Adrenal gland (tissue), 12 donors: Measurements from ENCODE around the gene PDE2A. TPM values are rescaled to one million over a fixed set of nuclear protein-coding genes. Genes with fewer than 3 reads are reported as not detected.

Experiments
- DNase-seq, 7 donors: peaks; one replicate each; pipeline ENCODE4 v3.0.0-alpha.2; 2019 to 2020
- H3K27ac ChIP-seq, 5 donors: fragments of 200-600 bp; sonication (generic) in 4 of 5; 1 replicate in 3 of 5; 2 replicates in 2 of 5; pipeline versions ENCODE4 v1.5.1 to v1.8.0; 2016 to 2020; ENCODE audit warnings: mild to moderate bottlenecking in 1 of 5
- H3K27me3 ChIP-seq: fragments of 200-600 bp; 2 replicates; pipeline ENCODE4 v1.8.0; 2021
- H3K36me3 ChIP-seq, 2 donors: fragments of 200-600 bp; replicated peaks in 1 of 2; 1 replicate in 1 of 2; 2 replicates in 1 of 2; pipeline versions ENCODE4 v1.5.1 to v1.8.0; 2018 to 2022
- H3K4me1 ChIP-seq, 2 donors: fragments of 200-600 bp; replicated peaks in 1 of 2; 1 replicate in 1 of 2; 2 replicates in 1 of 2; pipeline versions ENCODE4 v1.5.1 to v1.8.0; 2018 to 2021
- H3K4me3 ChIP-seq, 4 donors: fragments of 200-600 bp; sonication (generic) in 3 of 4; one replicate each; pipeline ENCODE4 v1.5.1; 2016 to 2018
- H3K9me3 ChIP-seq, 3 donors: fragments of 200-600 bp; sonication (generic) in 1 of 3; replicated peaks in 1 of 3; 1 replicate in 2 of 3; 2 replicates in 1 of 3; pipeline versions ENCODE4 v1.5.1 to v1.8.0; 2016 to 2021
- CTCF ChIP-seq, 6 experiments: fragments of 450-650 bp in 4 of 6; fragments of 200-600 bp in 2 of 6; sonication (generic) in 1 of 6; IDR thresholded peaks; 1 replicate in 5 of 6; 2 replicates in 1 of 6; pipeline versions ENCODE4 v1.5.1 to v1.8.0; 2016 to 2021; ENCODE audit warnings: antibody characterized with exemption in 6 of 6, mild to moderate bottlenecking in 2 of 6, moderate library complexity in 1 of 6
- POLR2A ChIP-seq, 2 donors: fragments of 450-650 bp; IDR thresholded peaks; one replicate each; pipeline ENCODE4 v1.6.1; 2017; ENCODE audit warnings: antibody characterized with exemption in 2 of 2, mild to moderate bottlenecking in 2 of 2, moderate library complexity in 1 of 2
- WGBS, 4 donors: extraction: QIAGEN DNeasy Blood & Tissue Kit in 2 of 4; methylation state at CpG; one replicate each; pipeline versions ENCODE4 v1.1.5 to v1.1.7; 2013 to 2017; 5-methylcytosine and 5-hydroxymethylcytosine counted together
- intact Hi-C, 2 donors: fragments of 100-400 bp; cut with DNase I; formaldehyde crosslinking; loops; one replicate each; pipeline versions ENCODE4 v1.14.1 to v1.15.0; 2022 to 2023
- polyA plus RNA-seq, 3 donors: library from polyadenylated mRNA; stranded (reverse); fragments of 200-250 nt in 2 of 3; fragments of 350-450 nt in 1 of 3; fragmentation: Illumina TruSeq in 1 of 3; extraction: RNeasy Lipid Tissue Mini Kit (QIAGEN cat#74804) in 1 of 3; gene quantifications; one replicate each; pipeline ENCODE4 v1.2.3, GENCODE V29; 2013 to 2014
- total RNA-seq, 9 donors: library from RNA; depleted of rRNA in 4 of 9; stranded (reverse); fragments of >200 nt in 4 of 9; fragments of 120-200 nt in 1 of 9; fragmentation: NEBNext Ultra II Directional in 1 of 9; extraction: Animal tissue kit (Norgen Biotek cat#: 25700) in 1 of 9; gene quantifications; one replicate each; pipeline versions ENCODE4 v1.1.0 to v1.2.4, GENCODE V29; 2013 to 2023
- donor health status: healthy with polysubstance abuse.
- donor health status: Bipolar disorder and iron deficiency.
- donor health status: DM: yes; HTN: yes; CAD: no.
- donor health status: DM: no; HTN: no; CAD: no.
- donor health status: DM: no; HTN: no; CAD: no.
- donor health status: DM: yes; HTN: yes; CAD: no.

PDE2A gene
- total and polyA plus RNA-seq, 12 donors = 11.5 to 226 (median 67.6) TPM

GRCh38 chr11:72688486-72688885 is 14.3 kb upstream of the PDE2A start:
- 82 to 92% (median 83%) methylated on average over 7 of the region's 7 CpGs for WGBS, 4 donors
- peak overlapping the region in 1 of 5 donors; percentile 72 for H3K27ac ChIP-seq
- H3K9me3 ChIP-seq = no peaks in the 10 kb centered on the region
- TF ChIP-seq CTCF (IDR thresholded peaks at IDR 0.05) = no peak
- TF ChIP-seq POLR2A (IDR thresholded peaks at IDR 0.05) = no peak
- no peak for DNase-seq
- no peaks in the 10 kb centered on the region for H3K27me3 ChIP-seq
- H3K4me3 ChIP-seq = no peak overlapping the region
- H3K4me1 ChIP-seq = peaks cover 0 to 7% of the 10 kb centered on the region in 2 donors
- intact Hi-C loops = no loop called here
- H3K36me3 ChIP-seq = peaks cover 0 to 97% of the 10 kb centered on the region in 2 donors

GRCh38 chr11:72687326-72687725 is 13.1 kb upstream of the PDE2A start:
- H3K9me3 ChIP-seq = no peaks in the 10 kb centered on the region
- H3K27ac ChIP-seq = peak overlapping the region in 2 of 5 donors; percentile 54 to 79
- WGBS, 4 donors = 93 to 97% (median 94%) methylated on average over 4 to 7 of the region's 7 CpGs
- H3K27me3 ChIP-seq = no peaks in the 10 kb centered on the region
- peaks cover 0 to 7% of the 10 kb centered on the region in 2 donors for H3K4me1 ChIP-seq
- H3K36me3 ChIP-seq = peaks cover 0 to 85% of the 10 kb centered on the region in 2 donors
- no peak for DNase-seq
- no peak overlapping the region for H3K4me3 ChIP-seq
- TF ChIP-seq POLR2A (IDR thresholded peaks at IDR 0.05) = no peak
- intact Hi-C loops = no loop called here

GRCh38 chr11:72686639-72687220 is 12.5 kb upstream of the PDE2A start:
- Histone ChIP-seq H3K27ac (peak overlapping the region in 3 of 5 donors; percentile 14 to 79 (median 54)), H3K4me1 (peaks cover under 1 to 10% of the 10 kb centered on the region in 2 donors), H3K4me3 (no peak overlapping the region), H3K27me3 (no peaks in the 10 kb centered on the region), H3K36me3 (peaks cover 0 to 80% of the 10 kb centered on the region in 2 donors), H3K9me3 (no peaks in the 10 kb centered on the region)
- WGBS, 4 donors = 62 to 76% (median 67%) methylated on average over 7 to 8 of the region's 8 CpGs
- no peak for DNase-seq
- intact Hi-C loops = no loop called here
- TF ChIP-seq POLR2A (IDR thresholded peaks at IDR 0.05) (no peak), CTCF (IDR thresholded peaks at IDR 0.05) (no peak)

GRCh38 chr11:72685560-72686480 is 11.6 kb upstream of the PDE2A start:
- intact Hi-C loops = no loop called here
- DNase-seq = peak in 1 of 7 donors; percentile 41
- Histone ChIP-seq H3K4me1 (peaks cover 4 to 13% of the 10 kb centered on the region in 2 donors), H3K27me3 (no peaks in the 10 kb centered on the region), H3K36me3 (peaks cover 0 to 70% of the 10 kb centered on the region in 2 donors), H3K9me3 (no peaks in the 10 kb centered on the region), H3K4me3 (no peak overlapping the region), H3K27ac (peak overlapping the region in 3 of 5 donors; percentile 14 to 79 (median 54))
- 74 to 79% (median 79%) methylated on average over 15 to 24 of the region's 24 CpGs for WGBS, 4 donors
- TF ChIP-seq POLR2A (IDR thresholded peaks at IDR 0.05) (no peak), CTCF (IDR thresholded peaks at IDR 0.05) (no peak)
